HG02571 (cell line): ENCODE data around the gene LUC7L2.
"Not testable (repeated sequence)": the region's sequence is repeated elsewhere in the genome, so short reads cannot be mapped to it uniquely, and the experiment has no call there.

Experiments
- ATAC-seq: cut with Tn5 transposase; IDR thresholded peaks from one replicate; pipeline ENCODE4 v1.9.1; 2021; ENCODE audit warnings: mild to moderate bottlenecking, moderate library complexity; ENCODE audit not compliant: unreplicated experiment

The LUC7L2 gene

GRCh38 chr7:139394540-139394939, 34.8 kb downstream of the LUC7L2 start:
- no peak for ATAC-seq

- no peak for ATAC-seq
Measured at GRCh38 chr7:139396323-139396951, 36.7 kb downstream of the LUC7L2 start.

- no peak for ATAC-seq
Measured at GRCh38 chr7:139397192-139397591, 37.5 kb downstream of the LUC7L2 start.

GRCh38 chr7:139403601-139404000, 43.9 kb downstream of the LUC7L2 start:
- no peak for ATAC-seq

- no peak for ATAC-seq
Measured at GRCh38 chr7:139407555-139407954, 47.9 kb downstream of the LUC7L2 start.

- ATAC-seq: not testable (repeated sequence)
Measured at GRCh38 chr7:139414743-139415402, 55.2 kb downstream of the LUC7L2 start.

- ATAC-seq: no peak
Measured at GRCh38 chr7:139416405-139416804, 56.7 kb downstream of the LUC7L2 start.

GRCh38 chr7:139417478-139417877, 57.8 kb downstream of the LUC7L2 start:
- ATAC-seq: no peak

- no peak for ATAC-seq
Measured at GRCh38 chr7:139421123-139421522, 61.4 kb downstream of the LUC7L2 start.

GRCh38 chr7:139422126-139422525, 62.4 kb downstream of the LUC7L2 start:
- ATAC-seq: no peak

GRCh38 chr7:139423091-139423490, 63.4 kb downstream of the LUC7L2 start:
- ATAC-seq: no peak

- ATAC-seq: no peak
Measured at GRCh38 chr7:139424004-139424403, 64.3 kb downstream of the LUC7L2 start.

GRCh38 chr7:139425701-139426100, 66.0 kb downstream of the LUC7L2 start:
- ATAC-seq: not testable (repeated sequence)

GRCh38 chr7:139426258-139427028, 66.7 kb downstream of the LUC7L2 start:
- no peak for ATAC-seq

- no peak for ATAC-seq
Measured at GRCh38 chr7:139427029-139427420, 67.3 kb downstream of the LUC7L2 start.

GRCh38 chr7:139427788-139428187, 68.1 kb downstream of the LUC7L2 start:
- ATAC-seq: no peak

- not testable (repeated sequence) for ATAC-seq
Measured at GRCh38 chr7:139429735-139430134, 70.0 kb downstream of the LUC7L2 start.

- no peak for ATAC-seq
Measured at GRCh38 chr7:139430443-139430842, 70.7 kb downstream of the LUC7L2 start.

- no peak for ATAC-seq
Measured at GRCh38 chr7:139431010-139431409, 71.3 kb downstream of the LUC7L2 start.

- ATAC-seq: no peak
Measured at GRCh38 chr7:139431459-139431858, 71.8 kb downstream of the LUC7L2 start.

GRCh38 chr7:139436806-139437205, 77.1 kb downstream of the LUC7L2 start:
- ATAC-seq: no peak

GRCh38 chr7:139439375-139439774, 79.7 kb downstream of the LUC7L2 start:
- no peak for ATAC-seq
